HepG2 (cell line): ENCODE measurements around the gene STAT6. TPM values are rescaled to one million over a fixed set of nuclear protein-coding genes. Genes with fewer than 3 reads are reported as not detected.

Experiments
- ATRX ChIP-seq: sonication (generic); formaldehyde crosslinking; IDR thresholded peaks from 2 replicates; pipeline ENCODE4 v1.4.0; 2020; ENCODE audit warnings: missing genetic modification reagents, borderline replicate concordance
- ERF ChIP-seq: IDR thresholded peaks from 2 replicates; pipeline ENCODE4 v1.6.1; 2018; ENCODE audit warnings: missing biosample characterization, missing genetic modification reagents
- FLYWCH1 ChIP-seq: sonication (generic); formaldehyde crosslinking; IDR thresholded peaks from 2 replicates; pipeline ENCODE4 v1.8.1; 2023; ENCODE audit warnings: mild to moderate bottlenecking, missing genetic modification reagents
- FOXJ3 ChIP-seq: sonication (generic); formaldehyde crosslinking; IDR thresholded peaks from 2 replicates; pipeline ENCODE4 v1.4.0; 2020; ENCODE audit warnings: missing genetic modification reagents, mild to moderate bottlenecking, borderline replicate concordance
- JARID2 ChIP-seq: sonication (generic); formaldehyde crosslinking; IDR thresholded peaks from 2 replicates; pipeline ENCODE4 v1.8.1; 2023; ENCODE audit warnings: missing genetic modification reagents, inconsistent platforms; ENCODE audit not compliant: insufficient replicate concordance
- MED13 ChIP-seq: sonication (generic); formaldehyde crosslinking; IDR thresholded peaks from 2 replicates; pipeline ENCODE4 v1.5.0; 2020; ENCODE audit warnings: missing genetic modification reagents
- NFE2 ChIP-seq: sonication (generic); formaldehyde crosslinking; IDR thresholded peaks from 2 replicates; pipeline ENCODE4 v1.4.0; 2020; ENCODE audit warnings: missing genetic modification reagents
- RAD51 ChIP-seq: fragments of 450-650 bp; IDR thresholded peaks from 2 replicates; pipeline ENCODE4 v1.6.1; 2016; ENCODE audit warnings: borderline replicate concordance
- RFXAP ChIP-seq: sonication (generic); formaldehyde crosslinking; IDR thresholded peaks from 2 replicates; pipeline ENCODE4 v1.4.0; 2020; ENCODE audit warnings: missing genetic modification reagents, borderline replicate concordance
- SRSF1 ChIP-seq: fragments of 200-400 bp; formaldehyde crosslinking; optimal IDR thresholded peaks from 2 replicates; pipeline ENCODE3; 2017; ENCODE audit warnings: mild to moderate bottlenecking, low read depth, low read length, moderate library complexity
- ZNF292 ChIP-seq: sonication (generic); formaldehyde crosslinking; IDR thresholded peaks from 2 replicates; pipeline ENCODE4 v1.8.1; 2022; ENCODE audit warnings: mild to moderate bottlenecking, low read depth, missing genetic modification reagents, borderline replicate concordance
- ZNF30 ChIP-seq: sonication (generic); formaldehyde crosslinking; IDR thresholded peaks from 2 replicates; pipeline ENCODE4 v1.5.0; 2020; ENCODE audit warnings: mild to moderate bottlenecking, missing genetic modification reagents
- ZNF512B ChIP-seq: sonication (generic); formaldehyde crosslinking; IDR thresholded peaks from 2 replicates; pipeline ENCODE4 v1.5.1; 2020; ENCODE audit warnings: missing genetic modification reagents, mild to moderate bottlenecking, borderline replicate concordance
- ZNF543 ChIP-seq: sonication (generic); formaldehyde crosslinking; IDR thresholded peaks from 2 replicates; pipeline ENCODE4 v1.4.0; 2020; ENCODE audit warnings: mild to moderate bottlenecking, missing genetic modification reagents
- ZNF557 ChIP-seq: sonication (generic); formaldehyde crosslinking; IDR thresholded peaks from 2 replicates; pipeline ENCODE4 v1.4.0; 2020; ENCODE audit warnings: missing genetic modification reagents
- polyA plus RNA-seq, 8 experiments: library from polyadenylated mRNA; depleted of rRNA in 3 of 8; stranded (reverse) in 7 of 8; unstranded in 1 of 8; fragments of >200 nt; fragmentation: Illumina TruSeq in 4 of 8; extraction: Trizol in 4 of 8; gene quantifications; 2 replicates each; pipeline versions ENCODE4 v1.2.1 to v1.2.3, GENCODE V29; 2011 to 2016; ENCODE audit warnings: low read depth in 4 of 8, missing spikeins in 1 of 8, mixed read lengths in 1 of 8; ENCODE audit not compliant: insufficient read depth in 1 of 8
- total RNA-seq, 5 experiments: library from RNA; depleted of rRNA; stranded (reverse); fragments of >200 nt; fragmentation: Illumina TruSeq; extraction: Trizol; gene quantifications; 2 replicates each; pipeline ENCODE4 v1.2.3, GENCODE V29; 2016; ENCODE audit warnings: low read depth in 1 of 5
- TF ChIP-seq, protein P1 (sequence below): sonication (generic); formaldehyde crosslinking; IDR thresholded peaks from 2 replicates; pipeline ENCODE4 v1.8.0; 2022; ENCODE audit warnings: missing genetic modification reagents, low read depth, mild to moderate bottlenecking, borderline replicate concordance
- TF ChIP-seq, protein P2 (sequence below): sonication (generic); formaldehyde crosslinking; IDR thresholded peaks from 2 replicates; pipeline ENCODE4 v1.5.0; 2020; ENCODE audit warnings: missing genetic modification reagents
- TF ChIP-seq, protein P3 (sequence below): sonication (generic); formaldehyde crosslinking; IDR thresholded peaks from 2 replicates; pipeline ENCODE4 v1.8.0; 2022; ENCODE audit warnings: mild to moderate bottlenecking, missing genetic modification reagents
- TF ChIP-seq, protein P4 (sequence below): sonication (generic); formaldehyde crosslinking; IDR thresholded peaks from 2 replicates; pipeline ENCODE4 v1.8.0; 2022; ENCODE audit warnings: low read depth, missing genetic modification reagents
- TF ChIP-seq, protein P5 (sequence below): sonication (generic); formaldehyde crosslinking; IDR thresholded peaks from 2 replicates; pipeline ENCODE4 v1.8.0; 2022; ENCODE audit warnings: mild to moderate bottlenecking, missing genetic modification reagents, borderline replicate concordance

Gene STAT6
- total and polyA plus RNA-seq, 2 of the 13 experiments (the other 11 are each of a cell fraction or from before 2014, with no cell fraction given), result 28.0 to 62.2 TPM

GRCh38 chr12:57127726-57128518 lies 16.8 kb upstream of the STAT6 start, which contains the start of gene LRP1 (continued):
- TF ChIP-seq ERF, result peak; percentile 25; the same call in 1 of the 2 replicates
- TF ChIP-seq, protein P1, sequence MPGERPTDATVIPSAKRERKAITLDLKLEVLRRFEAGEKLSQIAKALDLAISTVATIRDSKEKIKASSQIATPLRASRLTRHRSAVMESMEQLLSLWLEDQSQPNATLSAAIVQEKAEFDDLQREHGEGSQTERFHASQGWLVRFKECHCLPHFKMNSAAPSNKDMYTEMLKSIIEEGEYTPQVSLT (CRISPR knock-in tag), result no peak
- TF ChIP-seq RFXAP (CRISPR knock-in tag), result no peak
- no peak for TF ChIP-seq FLYWCH1 (CRISPR knock-in tag)
- TF ChIP-seq ZNF543 (CRISPR knock-in tag), result 0 out of 2 replicates have a peak, but pooled peaks have one; percentile 48
- TF ChIP-seq ZNF292, result no peak
- TF ChIP-seq NFE2 (CRISPR knock-in tag), result no peak
- TF ChIP-seq ZNF557 (CRISPR knock-in tag), result no peak
- no peak for TF ChIP-seq ZNF512B (CRISPR knock-in tag)
- TF ChIP-seq SRSF1, result peak; percentile 86
- TF ChIP-seq ATRX (CRISPR knock-in tag), result no peak
- no peak for TF ChIP-seq FOXJ3 (CRISPR knock-in tag)
- TF ChIP-seq, protein P2, sequence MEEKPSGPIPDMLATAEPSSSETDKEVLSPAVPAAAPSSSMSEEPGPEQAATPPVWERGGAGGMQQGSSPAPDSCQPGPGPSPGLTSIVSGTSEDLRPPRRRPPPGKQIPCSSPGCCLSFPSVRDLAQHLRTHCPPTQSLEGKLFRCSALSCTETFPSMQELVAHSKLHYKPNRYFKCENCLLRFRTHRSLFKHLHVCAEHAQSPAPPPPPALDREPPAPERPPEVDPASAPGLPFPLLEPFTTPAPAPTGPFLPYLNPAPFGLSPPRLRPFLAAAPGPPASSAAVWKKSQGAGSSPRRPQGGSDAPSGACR (CRISPR knock-in tag), result no peak; the same call in 1 of the 2 replicates
- TF ChIP-seq, protein P3, sequence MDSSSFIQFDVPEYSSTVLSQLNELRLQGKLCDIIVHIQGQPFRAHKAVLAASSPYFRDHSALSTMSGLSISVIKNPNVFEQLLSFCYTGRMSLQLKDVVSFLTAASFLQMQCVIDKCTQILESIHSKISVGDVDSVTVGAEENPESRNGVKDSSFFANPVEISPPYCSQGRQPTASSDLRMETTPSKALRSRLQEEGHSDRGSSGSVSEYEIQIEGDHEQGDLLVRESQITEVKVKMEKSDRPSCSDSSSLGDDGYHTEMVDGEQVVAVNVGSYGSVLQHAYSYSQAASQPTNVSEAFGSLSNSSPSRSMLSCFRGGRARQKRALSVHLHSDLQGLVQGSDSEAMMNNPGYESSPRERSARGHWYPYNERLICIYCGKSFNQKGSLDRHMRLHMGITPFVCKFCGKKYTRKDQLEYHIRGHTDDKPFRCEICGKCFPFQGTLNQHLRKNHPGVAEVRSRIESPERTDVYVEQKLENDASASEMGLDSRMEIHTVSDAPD (CRISPR knock-in tag), result no peak; the same call in 1 of the 2 replicates
- no peak for TF ChIP-seq JARID2 (CRISPR knock-in tag)
- no peak for TF ChIP-seq RAD51
- TF ChIP-seq, protein P4, sequence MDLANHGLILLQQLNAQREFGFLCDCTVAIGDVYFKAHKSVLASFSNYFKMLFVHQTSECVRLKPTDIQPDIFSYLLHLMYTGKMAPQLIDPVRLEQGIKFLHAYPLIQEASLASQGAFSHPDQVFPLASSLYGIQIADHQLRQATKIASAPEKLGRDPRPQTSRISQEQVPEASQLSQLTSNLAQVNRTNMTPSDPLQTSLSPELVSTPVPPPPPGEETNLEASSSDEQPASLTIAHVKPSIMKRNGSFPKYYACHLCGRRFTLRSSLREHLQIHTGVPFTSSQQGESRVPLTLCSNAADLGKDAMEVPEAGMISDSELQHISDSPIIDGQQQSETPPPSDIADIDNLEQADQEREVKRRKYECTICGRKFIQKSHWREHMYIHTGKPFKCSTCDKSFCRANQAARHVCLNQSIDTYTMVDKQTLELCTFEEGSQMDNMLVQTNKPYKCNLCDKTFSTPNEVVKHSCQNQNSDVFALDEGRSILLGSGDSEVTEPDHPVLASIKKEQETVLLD, result no peak
- no peak for TF ChIP-seq MED13 (CRISPR knock-in tag)
- TF ChIP-seq ZNF30 (CRISPR knock-in tag), result no peak
- TF ChIP-seq, protein P5, sequence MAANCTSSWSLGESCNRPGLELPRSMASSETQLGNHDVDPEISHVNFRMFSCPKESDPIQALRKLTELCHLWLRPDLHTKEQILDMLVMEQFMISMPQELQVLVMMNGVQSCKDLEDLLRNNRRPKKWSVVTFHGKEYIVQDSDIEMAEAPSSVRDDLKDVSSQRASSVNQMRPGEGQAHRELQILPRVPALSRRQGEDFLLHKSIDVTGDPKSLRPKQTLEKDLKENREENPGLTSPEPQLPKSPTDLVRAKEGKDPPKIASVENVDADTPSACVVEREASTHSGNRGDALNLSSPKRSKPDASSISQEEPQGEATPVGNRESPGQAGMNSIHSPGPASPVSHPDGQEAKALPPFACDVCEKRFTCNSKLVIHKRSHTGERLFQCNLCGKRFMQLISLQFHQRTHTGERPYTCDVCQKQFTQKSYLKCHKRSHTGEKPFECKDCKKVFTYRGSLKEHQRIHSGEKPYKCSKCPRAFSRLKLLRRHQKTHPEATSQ (CRISPR knock-in tag), result 0 out of 2 replicates have a peak, but pooled peaks have one; percentile 20
